ENCODE measurements around the gene SNX5.

SNX5 gene

GRCh38 chr20:17928633-17929311 lies 39.8 kb downstream of the SNX5 start:
- Histone ChIP-seq H3K27ac (no peak overlapping the region), H3K9ac (ENCODE audit: insufficient read length) (no peak overlapping the region), H3K36me3 (ENCODE audit: insufficient read depth, low read length) (no peaks in the 10 kb centered on the region), H3K4me3 (no peak overlapping the region), H3K9me3 (ENCODE audit: low read depth, low read length) (no peaks in the 10 kb centered on the region)
- no peak for DNase-seq (ENCODE audit: low read depth, low spot score)
- TF ChIP-seq FOXP2 (optimal IDR thresholded peaks at IDR 0.05; ENCODE audit: control extremely low read depth, extremely low read length, insufficient read depth) (no peak), POLR2AphosphoS5 (IDR thresholded peaks at IDR 0.05; ENCODE audit: borderline replicate concordance, low read depth, low read length) (no peak), EZH2 (IDR thresholded peaks at IDR 0.05) (no peak)

- DNase-seq (ENCODE audit: low read depth, low spot score), result no peak
- H3K9ac ChIP-seq (ENCODE audit: insufficient read length), result no peak overlapping the region
- H3K4me3 ChIP-seq, result no peak overlapping the region
- TF ChIP-seq EZH2 (IDR thresholded peaks at IDR 0.05) (no peak), FOXP2 (optimal IDR thresholded peaks at IDR 0.05; ENCODE audit: control extremely low read depth, extremely low read length, insufficient read depth) (no peak), POLR2AphosphoS5 (IDR thresholded peaks at IDR 0.05; ENCODE audit: borderline replicate concordance, low read depth, low read length) (no peak)
- no peaks in the 10 kb centered on the region for H3K9me3 ChIP-seq (ENCODE audit: low read depth, low read length)
- no peak overlapping the region for H3K27ac ChIP-seq
- H3K36me3 ChIP-seq (ENCODE audit: insufficient read depth, low read length), result no peaks in the 10 kb centered on the region
Observed at GRCh38 chr20:17928211-17928611, 40.4 kb downstream of the SNX5 start.

GRCh38 chr20:17925940-17926300 lies 42.7 kb downstream of the SNX5 start:
- DNase-seq (ENCODE audit: low read depth, low spot score), result no peak
- TF ChIP-seq FOXP2 (optimal IDR thresholded peaks at IDR 0.05; ENCODE audit: control extremely low read depth, extremely low read length, insufficient read depth), result no peak
- TF ChIP-seq EZH2 (IDR thresholded peaks at IDR 0.05), result no peak
- H3K4me3 ChIP-seq, result no peak overlapping the region
- no peak overlapping the region for H3K27ac ChIP-seq
- H3K36me3 ChIP-seq (ENCODE audit: insufficient read depth, low read length), result no peaks in the 10 kb centered on the region
- no peaks in the 10 kb centered on the region for H3K9me3 ChIP-seq (ENCODE audit: low read depth, low read length)
- H3K9ac ChIP-seq (ENCODE audit: insufficient read length), result no peak overlapping the region

GRCh38 chr20:17925141-17925939 lies 43.3 kb downstream of the SNX5 start:
- H3K27ac ChIP-seq, result no peak overlapping the region
- TF ChIP-seq POLR2AphosphoS5 (IDR thresholded peaks at IDR 0.05; ENCODE audit: borderline replicate concordance, low read depth, low read length) (no peak), EZH2 (IDR thresholded peaks at IDR 0.05) (no peak), FOXP2 (optimal IDR thresholded peaks at IDR 0.05; ENCODE audit: control extremely low read depth, extremely low read length, insufficient read depth) (no peak)
- H3K36me3 ChIP-seq (ENCODE audit: insufficient read depth, low read length), result no peaks in the 10 kb centered on the region
- no peak overlapping the region for H3K9ac ChIP-seq (ENCODE audit: insufficient read length)
- no peak for DNase-seq (ENCODE audit: low read depth, low spot score)
- H3K9me3 ChIP-seq (ENCODE audit: low read depth, low read length), result no peaks in the 10 kb centered on the region
- H3K4me3 ChIP-seq, result no peak overlapping the region

- no peak for TF ChIP-seq EZH2 (IDR thresholded peaks at IDR 0.05)
- TF ChIP-seq POLR2AphosphoS5 (IDR thresholded peaks at IDR 0.05; ENCODE audit: borderline replicate concordance, low read depth, low read length), result no peak
- no peak for TF ChIP-seq FOXP2 (optimal IDR thresholded peaks at IDR 0.05; ENCODE audit: control extremely low read depth, extremely low read length, insufficient read depth)
- H3K9ac ChIP-seq (ENCODE audit: insufficient read length), result no peak overlapping the region
- DNase-seq (ENCODE audit: low read depth, low spot score), result no peak
- no peak overlapping the region for H3K27ac ChIP-seq
- H3K9me3 ChIP-seq (ENCODE audit: low read depth, low read length), result no peaks in the 10 kb centered on the region
- H3K36me3 ChIP-seq (ENCODE audit: insufficient read depth, low read length), result no peaks in the 10 kb centered on the region
- no peak overlapping the region for H3K4me3 ChIP-seq
Observed at GRCh38 chr20:17921774-17922173, 46.8 kb downstream of the SNX5 start.

GRCh38 chr20:17919149-17919548 lies 49.4 kb downstream of the SNX5 start:
- no peak overlapping the region for H3K9ac ChIP-seq (ENCODE audit: insufficient read length)
- H3K27ac ChIP-seq, result no peak overlapping the region
- DNase-seq (ENCODE audit: low read depth, low spot score), result no peak
- TF ChIP-seq FOXP2 (optimal IDR thresholded peaks at IDR 0.05; ENCODE audit: control extremely low read depth, extremely low read length, insufficient read depth) (no peak), POLR2AphosphoS5 (IDR thresholded peaks at IDR 0.05; ENCODE audit: borderline replicate concordance, low read depth, low read length) (no peak), EZH2 (IDR thresholded peaks at IDR 0.05) (no peak)
- H3K9me3 ChIP-seq (ENCODE audit: low read depth, low read length), result no peaks in the 10 kb centered on the region
- H3K4me3 ChIP-seq, result no peak overlapping the region
- H3K36me3 ChIP-seq (ENCODE audit: insufficient read depth, low read length), result no peaks in the 10 kb centered on the region

GRCh38 chr20:17917832-17918618 lies 50.6 kb downstream of the SNX5 start:
- H3K27ac ChIP-seq, result no peak overlapping the region
- TF ChIP-seq FOXP2 (optimal IDR thresholded peaks at IDR 0.05; ENCODE audit: control extremely low read depth, extremely low read length, insufficient read depth) (no peak), POLR2AphosphoS5 (IDR thresholded peaks at IDR 0.05; ENCODE audit: borderline replicate concordance, low read depth, low read length) (no peak), EZH2 (IDR thresholded peaks at IDR 0.05) (no peak)
- H3K36me3 ChIP-seq (ENCODE audit: insufficient read depth, low read length), result no peaks in the 10 kb centered on the region
- no peak overlapping the region for H3K4me3 ChIP-seq
- H3K9ac ChIP-seq (ENCODE audit: insufficient read length), result no peak overlapping the region
- H3K9me3 ChIP-seq (ENCODE audit: low read depth, low read length), result no peaks in the 10 kb centered on the region
- no peak for DNase-seq (ENCODE audit: low read depth, low spot score)

- TF ChIP-seq FOXP2 (optimal IDR thresholded peaks at IDR 0.05; ENCODE audit: control extremely low read depth, extremely low read length, insufficient read depth), result no peak
- no peak for TF ChIP-seq POLR2AphosphoS5 (IDR thresholded peaks at IDR 0.05; ENCODE audit: borderline replicate concordance, low read depth, low read length)
- TF ChIP-seq EZH2 (IDR thresholded peaks at IDR 0.05), result no peak
- Histone ChIP-seq H3K36me3 (ENCODE audit: insufficient read depth, low read length) (no peaks in the 10 kb centered on the region), H3K27ac (no peak overlapping the region), H3K9me3 (ENCODE audit: low read depth, low read length) (no peaks in the 10 kb centered on the region), H3K9ac (ENCODE audit: insufficient read length) (no peak overlapping the region), H3K4me3 (no peak overlapping the region)
- DNase-seq (ENCODE audit: low read depth, low spot score), result no peak
Observed at GRCh38 chr20:17916433-17916891, 52.1 kb downstream of the SNX5 start.

Measured in SK-N-MC (cell line).